Astrocyte of the spinal cord (primary cell): ENCODE measurements around the gene COL5A1.

Experiments used
- DNase-seq: peaks from one replicate; pipeline ENCODE4 v3.0.0; 2011; ENCODE audit warnings: low read depth, low spot score
- H3K4me3 ChIP-seq: 2 replicates; pipeline ENCODE4 v1.5.1; 2011; ENCODE audit warnings: low read depth, mild to moderate bottlenecking, low read length, moderate library complexity
- CTCF ChIP-seq: IDR thresholded peaks from 2 replicates; pipeline ENCODE4 v1.5.1; 2012; ENCODE audit warnings: low read depth, mild to moderate bottlenecking, low read length, inconsistent platforms
- in situ Hi-C: cut with HindIII; loops from 2 replicates; pipeline ENCODE4 v1.10.0; 2017; ENCODE audit warnings: low sequenced_read_pairs

COL5A1 gene

GRCh38 chr9:134760750-134761420 is 119.3 kb downstream of the COL5A1 start:
- TF ChIP-seq CTCF, result no peak
- in situ Hi-C loops, result no loop called here
- no peak overlapping the region for H3K4me3 ChIP-seq
- no peak for DNase-seq

- in situ Hi-C loops, result no loop called here
- TF ChIP-seq CTCF, result no peak
- DNase-seq, result no peak
- H3K4me3 ChIP-seq, result no peak overlapping the region
Measured at GRCh38 chr9:134764473-134765269, 123.1 kb downstream of the COL5A1 start.

GRCh38 chr9:134765785-134766184 is 124.2 kb downstream of the COL5A1 start:
- no peak for TF ChIP-seq CTCF
- H3K4me3 ChIP-seq, result no peak overlapping the region
- DNase-seq, result no peak
- in situ Hi-C loops, result no loop called here

GRCh38 chr9:134766587-134766986 is 125.0 kb downstream of the COL5A1 start:
- no peak for TF ChIP-seq CTCF
- H3K4me3 ChIP-seq, result no peak overlapping the region
- in situ Hi-C loops, result no loop called here
- DNase-seq, result no peak

- no peak overlapping the region for H3K4me3 ChIP-seq
- DNase-seq, result no peak
- no peak for TF ChIP-seq CTCF
- in situ Hi-C loops, result no loop called here
Measured at GRCh38 chr9:134768332-134768708, 126.7 kb downstream of the COL5A1 start.

- in situ Hi-C loops, result no loop called here
- H3K4me3 ChIP-seq, result no peak overlapping the region
- TF ChIP-seq CTCF, result no peak
- DNase-seq, result no peak
Measured at GRCh38 chr9:134768709-134769351, 127.2 kb downstream of the COL5A1 start.
